CD4-positive, alpha-beta memory T cell (primary cell): ENCODE results near the gene AFAP1. TPM values are rescaled to one million over a fixed set of nuclear protein-coding genes. Genes with fewer than 3 reads are reported as not detected.

Experiments
- CTCF ChIA-PET: fragments of 350-600 bp; sonication (Branson Sonifier 250); formaldehyde crosslinking; loops from one replicate; lab custom pipeline; 2021; ENCODE audit warnings: inconsistent platforms; ENCODE audit not compliant: partially characterized antibody; lab: Charles Lee
- POLR2A ChIA-PET: fragments of 350-600 bp; sonication (Branson Sonifier 250); formaldehyde crosslinking; loops from one replicate; lab custom pipeline; 2021; ENCODE audit not compliant: partially characterized antibody; lab: Charles Lee
- DNase-seq, 5 donors: peaks; one replicate each; pipeline versions ENCODE4 v3.0.0 to v3.0.0-alpha.2; 2020 to 2022; ENCODE audit warnings: mixed read lengths in 1 of 5
- H3K27ac ChIP-seq: one replicate; pipeline ENCODE4 v1.7.0; 2013; ENCODE audit warnings: low read depth, low read length
- H3K27me3 ChIP-seq: 2 replicates; pipeline ENCODE4 v1.7.0; 2013; ENCODE audit warnings: mild to moderate bottlenecking, low read length, moderate library complexity; ENCODE audit not compliant: insufficient read depth
- H3K36me3 ChIP-seq: 2 replicates; pipeline ENCODE4 v1.7.0; 2013; ENCODE audit warnings: mild to moderate bottlenecking, low read length, moderate library complexity; ENCODE audit not compliant: insufficient read depth
- H3K4me1 ChIP-seq: 2 replicates; pipeline ENCODE4 v1.7.0; 2013; ENCODE audit warnings: mild to moderate bottlenecking, low read length, moderate library complexity; ENCODE audit not compliant: insufficient read depth
- H3K4me3 ChIP-seq, 2 donors: one replicate each; pipeline ENCODE4 v1.7.0; 2013; ENCODE audit warnings: low read length in 2 of 2, mild to moderate bottlenecking in 1 of 2
- H3K9me3 ChIP-seq, 2 donors: one replicate each; pipeline ENCODE4 v1.7.0; 2013; ENCODE audit warnings: low read length in 2 of 2, control low read depth in 1 of 2; ENCODE audit not compliant: control insufficient read depth in 1 of 2
- H3K27ac Mint-ChIP-seq, 7 donors: one replicate each; pipeline ENCODE4 v1.8.0; 2020 to 2021; ENCODE audit warnings: mixed read lengths in 7 of 7, mild to moderate bottlenecking in 6 of 7, inconsistent platforms in 3 of 7, moderate library complexity in 3 of 7
- H3K27me3 Mint-ChIP-seq, 2 donors: one replicate each; pipeline ENCODE4 v1.8.0; 2020 to 2021; ENCODE audit warnings: mixed read lengths in 2 of 2
- H3K36me3 Mint-ChIP-seq, 2 donors: one replicate each; pipeline ENCODE4 v1.8.0; 2020 to 2021; ENCODE audit warnings: mixed read lengths in 2 of 2, inconsistent platforms in 1 of 2, mild to moderate bottlenecking in 1 of 2
- H3K4me1 Mint-ChIP-seq, 4 donors: one replicate each; pipeline ENCODE4 v1.8.0; 2020 to 2021; ENCODE audit warnings: mixed read lengths in 4 of 4, mild to moderate bottlenecking in 1 of 4
- H3K4me3 Mint-ChIP-seq, 8 donors: one replicate each; pipeline ENCODE4 v1.8.0; 2020 to 2021; ENCODE audit warnings: mixed read lengths in 8 of 8, mild to moderate bottlenecking in 7 of 8, moderate library complexity in 6 of 8, inconsistent platforms in 3 of 8
- H3K9me3 Mint-ChIP-seq, 8 donors: one replicate each; pipeline ENCODE4 v1.8.0; 2020 to 2021; ENCODE audit warnings: mixed read lengths in 8 of 8, mild to moderate bottlenecking in 5 of 8, inconsistent platforms in 3 of 8, moderate library complexity in 1 of 8
- intact Hi-C: fragments of 100-400 bp; cut with micrococcal nuclease; formaldehyde crosslinking; loops from one replicate; pipeline ENCODE4 v1.15.1; 2023
- polyA plus RNA-seq, 2 donors: library from polyadenylated mRNA; unstranded; fragments of 300-500 nt; fragmentation: Illumina TruSeq; gene quantifications; one replicate each; pipeline ENCODE4 v1.2.3, GENCODE V29; 2021
- total RNA-seq, 2 experiments: library from RNA; stranded (reverse); gene quantifications; one replicate each; pipeline ENCODE4 v1.2.3, GENCODE V29; 2021

Gene AFAP1
- total and polyA plus RNA-seq, 4 experiments from 2014 or later, result 0.95 to 21.8 (median 12.6) TPM

DNA sequence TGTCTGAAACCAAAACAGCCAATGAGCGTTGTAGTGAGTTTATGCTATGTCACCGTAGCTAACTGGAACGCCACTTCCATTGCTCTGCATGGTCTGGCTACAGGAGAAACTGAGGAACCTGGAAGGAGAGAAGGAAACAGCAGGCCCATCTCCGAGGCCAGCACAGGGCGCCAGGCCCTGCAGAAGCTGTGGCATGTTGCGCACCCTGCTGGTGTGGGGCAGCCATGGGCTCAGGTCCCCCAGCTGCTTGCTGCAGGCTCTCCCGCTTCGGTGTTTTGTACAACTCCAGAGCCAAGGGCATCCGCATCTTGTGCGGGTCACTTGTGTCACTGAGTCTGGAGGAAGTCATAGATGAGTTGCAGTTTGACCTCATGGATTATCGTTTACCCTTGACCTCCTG, 89.2 kb downstream of the AFAP1 start:
- intact Hi-C loops, result no loop called here
- no peaks in the 10 kb centered on the region for H3K27me3 Mint-ChIP-seq
- Histone ChIP-seq H3K36me3 (no peaks in the 10 kb centered on the region), H3K27ac (no peak overlapping the region), H3K9me3 (no peaks in the 10 kb centered on the region), H3K4me1 (peaks cover 65% of the 10 kb centered on the region), H3K27me3 (no peaks in the 10 kb centered on the region), H3K4me3 (no peak overlapping the region)
- DNase-seq, result no peak
- H3K27ac Mint-ChIP-seq, result peak overlapping the region in 4 of 7 donors; percentile 67 to 96 (median 82)
- H3K4me3 Mint-ChIP-seq, result peak overlapping the region in 3 of 8 donors; percentile 16 to 50 (median 49)
- peaks cover 45 to 86% (median 71%) of the 10 kb centered on the region in 4 donors for H3K4me1 Mint-ChIP-seq
- POLR2A ChIA-PET, result interaction anchor here (0.5 to 1.1 kb wide), 3 partner anchors 13 to 41 kb away, joined by 3 to 4 read pairs (median 3); no protein-coding TSS in a partner anchor
- H3K9me3 Mint-ChIP-seq, result no peaks in the 10 kb centered on the region
- CTCF ChIA-PET, result interaction anchor here (1.1 to 1.7 kb wide), 5 partner anchors 12 to 136 kb away, joined by 3 to 7 read pairs (median 4); no protein-coding TSS in a partner anchor
- peaks cover 6 to 8% of the 10 kb centered on the region in 2 donors for H3K36me3 Mint-ChIP-seq

DNA sequence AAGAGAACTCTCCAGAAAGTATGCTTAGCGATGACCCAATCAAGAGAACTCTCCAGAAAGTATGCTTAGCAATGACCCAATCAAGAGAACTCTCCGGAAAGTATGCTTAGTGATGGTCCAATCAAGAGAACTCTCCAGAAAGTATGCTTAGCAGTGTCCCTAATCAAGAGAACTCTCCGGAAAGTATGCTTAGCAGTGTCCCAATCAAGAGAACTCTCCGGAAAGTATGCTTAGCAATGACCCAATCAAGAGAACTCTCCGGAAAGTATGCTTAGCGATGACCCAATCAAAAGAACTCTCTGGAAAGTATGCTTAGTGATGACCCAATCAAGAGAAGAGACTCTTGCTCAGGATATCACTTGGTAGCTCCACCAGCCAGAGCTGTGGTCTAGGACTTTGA, 92.5 kb downstream of the AFAP1 start:
- Mint-ChIP-seq H3K4me1 (peaks cover 39 to 71% (median 55%) of the 10 kb centered on the region in 4 donors), H3K36me3 (peaks cover 14 to 19% of the 10 kb centered on the region in 2 donors), H3K9me3 (no peaks in the 10 kb centered on the region), H3K4me3 (peak overlapping the region in 2 of 8 donors; percentile 3 to 35), H3K27me3 (no peaks in the 10 kb centered on the region), H3K27ac (peak overlapping the region in 2 of 7 donors; percentile 82 to 90)
- no peak overlapping the region for H3K27ac ChIP-seq
- no peaks in the 10 kb centered on the region for H3K9me3 ChIP-seq
- peaks cover 48% of the 10 kb centered on the region for H3K4me1 ChIP-seq
- no peaks in the 10 kb centered on the region for H3K27me3 ChIP-seq
- ChIA-PET CTCF (interaction anchor here (7.8 kb wide), 1 partner anchor 44 kb away, joined by 123 read pairs; no protein-coding TSS in a partner anchor), POLR2A (no interaction called here)
- intact Hi-C loops, result no loop called here
- DNase-seq, result no peak
- no peaks in the 10 kb centered on the region for H3K36me3 ChIP-seq
- no peak overlapping the region for H3K4me3 ChIP-seq

DNA sequence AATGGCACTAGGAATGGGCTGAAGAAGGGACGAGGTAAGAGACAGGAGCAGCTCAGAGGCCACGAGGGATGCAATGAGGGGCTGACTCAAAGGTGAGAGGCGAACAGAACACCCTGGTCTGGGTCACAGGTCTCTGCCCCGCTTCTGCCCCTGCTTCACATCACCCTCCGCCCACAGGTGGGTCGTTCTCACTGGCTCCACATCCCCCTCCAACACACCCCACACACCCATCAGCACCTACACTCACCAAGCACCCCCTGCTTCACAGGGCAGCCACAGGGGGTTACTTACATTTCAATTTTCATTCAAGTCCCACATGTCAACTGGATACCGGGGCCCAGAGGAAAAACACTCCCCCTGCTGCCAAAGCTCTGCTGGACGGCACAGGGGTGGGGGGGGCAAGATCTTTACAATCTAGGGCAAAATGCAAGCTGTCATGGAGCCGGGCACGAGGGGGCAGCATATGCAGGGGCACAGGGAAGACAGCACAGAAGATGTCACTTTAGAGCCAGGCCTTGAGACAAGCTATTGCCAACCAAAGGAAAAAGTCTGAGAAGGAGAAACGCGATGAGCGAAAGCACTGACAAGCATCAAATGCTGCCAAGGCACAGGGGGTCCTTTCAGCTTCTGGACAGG, 94.0 kb downstream of the AFAP1 start:
- intact Hi-C loops, result no loop called here
- DNase-seq, result no peak

DNA sequence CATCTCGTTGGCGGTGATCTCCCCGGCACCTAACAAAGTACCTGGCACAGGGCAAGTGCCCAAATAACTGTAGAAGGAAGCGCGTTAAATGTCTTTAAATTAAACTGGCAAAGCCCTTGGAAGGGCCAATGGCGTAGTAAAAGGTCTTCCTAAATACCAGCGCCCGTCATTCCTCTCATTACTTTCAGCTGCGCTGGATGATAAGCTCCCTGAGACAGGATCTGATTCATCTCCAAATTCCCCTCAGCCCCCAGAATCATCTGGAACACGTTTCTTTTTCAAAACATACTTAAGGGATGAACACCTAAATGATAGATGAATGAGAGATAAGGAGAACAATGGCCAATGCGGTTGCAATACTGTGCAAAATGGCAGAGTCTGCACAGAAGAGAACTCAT, 95.1 kb downstream of the AFAP1 start:
- intact Hi-C loops, result loop anchor here (1.0 kb wide), 4 partner anchors 11 to 40 kb away; no protein-coding TSS in a partner anchor

More for the DNA sequence above, 94.0 kb downstream of the AFAP1 start:
- Mint-ChIP-seq H3K4me3 (peak overlapping the region in 1 of 8 donors; percentile 7), H3K9me3 (no peaks in the 10 kb centered on the region), H3K27me3 (no peaks in the 10 kb centered on the region), H3K4me1 (peaks cover 30 to 55% (median 43%) of the 10 kb centered on the region in 4 donors), H3K27ac (peak overlapping the region in 2 of 7 donors; percentile 17 to 48), H3K36me3 (peaks cover 22 to 23% of the 10 kb centered on the region in 2 donors)
- no peaks in the 10 kb centered on the region for H3K36me3 ChIP-seq
- no peak overlapping the region for H3K4me3 ChIP-seq
- no peaks in the 10 kb centered on the region for H3K9me3 ChIP-seq
- ChIA-PET POLR2A (interaction anchor here (0.8 to 2.9 kb wide), 5 partner anchors 9 to 93 kb away, joined by 4 to 21 read pairs (median 9); partner anchors contain the start of gene AFAP1), CTCF (interaction anchor here (0.7 to 7.8 kb wide), 14 partner anchors 9 to 142 kb away, joined by 3 to 123 read pairs (median 6); partner anchors contain the start of gene AFAP1)
- peaks cover 32% of the 10 kb centered on the region for H3K4me1 ChIP-seq
- no peak overlapping the region for H3K27ac ChIP-seq
- H3K27me3 ChIP-seq, result no peaks in the 10 kb centered on the region

DNA sequence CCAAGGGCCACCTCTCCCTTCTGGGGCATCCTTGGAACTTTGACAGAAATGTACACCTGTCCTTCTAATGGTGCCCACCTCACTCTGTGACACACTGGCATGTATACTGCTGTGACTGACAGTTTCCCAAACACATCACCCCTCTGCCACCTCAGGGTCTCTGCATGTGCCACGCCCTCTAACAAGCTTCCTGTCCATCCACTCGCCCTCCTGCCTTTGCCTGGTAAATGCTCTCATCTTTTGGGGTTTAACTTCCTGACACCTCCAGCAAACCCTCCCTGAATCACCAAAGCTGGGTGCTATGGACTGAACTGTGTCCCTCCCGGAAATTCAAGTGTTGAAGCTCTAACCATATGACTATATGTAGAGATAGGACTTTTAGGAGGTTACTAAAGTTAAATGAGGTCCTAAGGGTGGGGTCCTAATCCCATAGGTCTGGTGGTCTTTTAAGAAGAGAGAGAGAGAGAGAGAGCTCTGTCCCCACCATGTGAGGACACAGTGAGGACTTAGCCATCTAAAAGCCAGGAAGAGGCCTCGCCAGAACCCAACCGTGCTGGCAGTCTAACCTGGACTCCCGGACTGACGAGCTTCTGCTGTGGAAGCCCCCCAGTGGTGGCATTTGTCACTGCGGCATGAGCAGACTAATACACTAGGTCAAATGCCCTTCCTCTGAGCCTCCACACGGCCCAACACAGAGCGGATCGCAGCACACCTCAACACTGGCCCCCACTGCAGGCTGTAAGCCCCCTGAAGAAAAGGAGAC, 95.6 kb downstream of the AFAP1 start:
- H3K36me3 Mint-ChIP-seq, result peaks cover 24 to 27% of the 10 kb centered on the region in 2 donors
- intact Hi-C loops, result loop anchor here (1.0 kb wide), 4 partner anchors 11 to 40 kb away; no protein-coding TSS in a partner anchor
- H3K4me1 ChIP-seq, result peaks cover 19% of the 10 kb centered on the region
- DNase-seq, result peak; percentile 54 to 72 (median 58)
- ChIA-PET CTCF (interaction anchor here (0.7 to 7.8 kb wide), 21 partner anchors 10 to 143 kb away, joined by 3 to 123 read pairs (median 7); partner anchors contain the start of gene AFAP1), POLR2A (interaction anchor here (0.7 to 2.9 kb wide), 7 partner anchors 11 to 96 kb away, joined by 3 to 21 read pairs (median 5); partner anchors contain the start of gene AFAP1)
- H3K9me3 ChIP-seq, result no peaks in the 10 kb centered on the region
- H3K27me3 Mint-ChIP-seq, result no peaks in the 10 kb centered on the region
- H3K4me1 Mint-ChIP-seq, result peaks cover 20 to 41% (median 32%) of the 10 kb centered on the region in 4 donors
- H3K27me3 ChIP-seq, result no peaks in the 10 kb centered on the region
- peak overlapping the region in 1 of 8 donors; percentile 29 for H3K4me3 Mint-ChIP-seq
- H3K9me3 Mint-ChIP-seq, result no peaks in the 10 kb centered on the region
- no peaks in the 10 kb centered on the region for H3K36me3 ChIP-seq
- peak overlapping the region in 6 of 7 donors; percentile 33 to 94 (median 74) for H3K27ac Mint-ChIP-seq
- H3K4me3 ChIP-seq, result no peak overlapping the region
- no peak overlapping the region for H3K27ac ChIP-seq

More for the DNA sequence above, 95.1 kb downstream of the AFAP1 start:
- POLR2A ChIA-PET, result interaction anchor here (0.7 to 2.9 kb wide), 5 partner anchors 10 to 95 kb away, joined by 3 to 21 read pairs (median 7); partner anchors contain the start of gene AFAP1
- peaks cover 22% of the 10 kb centered on the region for H3K4me1 ChIP-seq
- H3K4me3 ChIP-seq, result no peak overlapping the region
- no peaks in the 10 kb centered on the region for H3K9me3 ChIP-seq
- Mint-ChIP-seq H3K36me3 (peaks cover 24% of the 10 kb centered on the region in 2 donors), H3K27ac (peak overlapping the region in 4 of 7 donors; percentile 33 to 94 (median 84)), H3K27me3 (no peaks in the 10 kb centered on the region), H3K4me1 (peaks cover 21 to 45% (median 35%) of the 10 kb centered on the region in 4 donors), H3K9me3 (no peaks in the 10 kb centered on the region), H3K4me3 (peak overlapping the region in 1 of 8 donors; percentile 29)
- no peak for DNase-seq
- H3K27me3 ChIP-seq, result no peaks in the 10 kb centered on the region
- no peaks in the 10 kb centered on the region for H3K36me3 ChIP-seq
- H3K27ac ChIP-seq, result no peak overlapping the region
- CTCF ChIA-PET, result interaction anchor here (0.5 to 7.8 kb wide), 17 partner anchors 10 to 143 kb away, joined by 3 to 123 read pairs (median 10); partner anchors contain the start of gene AFAP1

DNA sequence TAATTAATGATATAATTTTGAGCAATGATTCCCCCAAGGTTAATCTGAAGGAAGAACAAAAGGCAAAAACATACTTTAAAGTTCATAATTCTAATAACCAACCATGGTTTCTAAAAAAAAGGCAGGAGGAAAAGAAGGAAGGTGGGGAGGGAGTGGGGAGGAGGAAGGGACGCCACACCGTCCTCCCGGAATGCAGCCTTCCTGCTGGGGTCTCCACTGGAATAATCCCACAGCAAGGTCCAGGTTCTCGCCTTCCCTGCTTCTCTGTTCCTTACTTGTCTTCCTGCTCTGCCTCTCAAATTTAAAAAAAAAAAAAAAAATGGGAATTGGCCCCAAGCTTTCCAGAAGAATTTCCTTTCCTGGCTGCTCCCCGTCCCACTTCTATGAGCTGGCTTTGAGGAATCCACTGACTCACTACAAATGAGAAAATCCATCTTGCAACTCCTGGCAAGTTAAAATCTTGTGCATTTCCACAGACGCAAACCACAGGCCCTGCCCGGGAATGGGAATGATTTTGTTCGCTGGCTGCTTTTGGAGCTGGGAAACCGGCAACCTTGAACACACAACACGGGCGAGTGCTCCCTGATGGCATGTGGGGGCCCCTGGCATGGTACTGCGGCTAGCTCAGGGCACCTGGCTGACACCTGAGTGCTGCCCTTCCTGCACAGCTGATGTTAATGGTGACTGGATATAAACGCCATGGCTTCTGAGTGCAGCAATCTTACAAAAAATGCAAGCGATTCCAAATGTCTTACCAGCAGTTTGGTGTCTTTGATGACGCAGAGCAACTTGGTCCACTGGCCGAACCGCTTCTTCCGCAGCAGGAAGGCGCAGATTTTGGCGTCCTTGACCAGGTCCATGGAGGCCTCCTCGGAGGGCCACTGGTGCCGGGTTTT, 97.0 kb downstream of the AFAP1 start:
- intact Hi-C loops, result no loop called here
- no peaks in the 10 kb centered on the region for H3K36me3 ChIP-seq
- no peaks in the 10 kb centered on the region for H3K9me3 ChIP-seq
- DNase-seq, result no peak
- peaks cover 31 to 32% of the 10 kb centered on the region in 2 donors for H3K36me3 Mint-ChIP-seq
- H3K4me1 ChIP-seq, result peaks cover 19% of the 10 kb centered on the region
- ChIA-PET CTCF (interaction anchor here (1.3 to 7.8 kb wide), 6 partner anchors 11 to 66 kb away, joined by 3 to 123 read pairs (median 10); no protein-coding TSS in a partner anchor), POLR2A (interaction anchor here (0.6 kb wide), 1 partner anchor 933 kb away, joined by 3 read pairs; the partner anchor contains the start of gene TBC1D14)
- peaks cover 17 to 28% (median 26%) of the 10 kb centered on the region in 4 donors for H3K4me1 Mint-ChIP-seq
- no peak overlapping the region for H3K4me3 ChIP-seq
- H3K27ac Mint-ChIP-seq, result no peak overlapping the region
- H3K9me3 Mint-ChIP-seq, result no peaks in the 10 kb centered on the region
- H3K4me3 Mint-ChIP-seq, result no peak overlapping the region
- H3K27me3 Mint-ChIP-seq, result no peaks in the 10 kb centered on the region
- H3K27me3 ChIP-seq, result no peaks in the 10 kb centered on the region
- H3K27ac ChIP-seq, result no peak overlapping the region
